ENCODE data around the gene RADIL.

The RADIL gene

GRCh38 chr7:4882169-4883032 is 1.1 kb downstream of the RADIL start:
- DNase-seq (ENCODE audit: low read depth), result peak; percentile 46

- DNase-seq (ENCODE audit: low read depth), result no peak
These were observed 3.3 kb downstream of the RADIL start for GRCh38 chr7:4880218-4880617.

- no peak for DNase-seq (ENCODE audit: low read depth)
These were observed 4.0 kb downstream of the RADIL start for GRCh38 chr7:4879396-4880081.

GRCh38 chr7:4878336-4879335 is 4.9 kb downstream of the RADIL start:
- no peak for DNase-seq (ENCODE audit: low read depth)

GRCh38 chr7:4876586-4876985 is 6.9 kb downstream of the RADIL start:
- no peak for DNase-seq (ENCODE audit: low read depth)

GRCh38 chr7:4875391-4875790 is 8.1 kb downstream of the RADIL start:
- DNase-seq (ENCODE audit: low read depth), result no peak

GRCh38 chr7:4873071-4873944 is 10.2 kb downstream of the RADIL start:
- DNase-seq (ENCODE audit: low read depth), result no peak

GRCh38 chr7:4871930-4872675 is 11.4 kb downstream of the RADIL start:
- DNase-seq (ENCODE audit: low read depth), result no peak

GRCh38 chr7:4871056-4871680 is 12.3 kb downstream of the RADIL start:
- DNase-seq (ENCODE audit: low read depth), result no peak

- no peak for DNase-seq (ENCODE audit: low read depth)
These were observed 15.0 kb downstream of the RADIL start for GRCh38 chr7:4868493-4868892.

- DNase-seq (ENCODE audit: low read depth), result no peak
These were observed 16.7 kb downstream of the RADIL start for GRCh38 chr7:4866528-4867496.

- DNase-seq (ENCODE audit: low read depth), result no peak
These were observed 21.4 kb downstream of the RADIL start for GRCh38 chr7:4862156-4862555.

GRCh38 chr7:4861673-4862072 is 21.8 kb downstream of the RADIL start, which contains the start of gene PAPOLB:
Gene PAPOLB (minus strand): TSS chr7:4862030. CDS start chr7:4861810, 220 bp downstream.
- no peak for DNase-seq (ENCODE audit: low read depth)

GRCh38 chr7:4861227-4861626 is 22.3 kb downstream of the RADIL start:
- no peak for DNase-seq (ENCODE audit: low read depth)

GRCh38 chr7:4857189-4857588 is 26.3 kb downstream of the RADIL start:
- DNase-seq (ENCODE audit: low read depth), result no peak

- no peak for DNase-seq (ENCODE audit: low read depth)
These were observed 27.0 kb downstream of the RADIL start for GRCh38 chr7:4856336-4857057.

GRCh38 chr7:4854916-4855315 is 28.6 kb downstream of the RADIL start:
- no peak for DNase-seq (ENCODE audit: low read depth)

All from ELR (cell line).